HG03097 (cell line): ENCODE results near the gene EDC4.
"Not testable (repeated sequence)": the region's sequence is repeated elsewhere in the genome, so short reads cannot be mapped to it uniquely, and the experiment has no call there.

Experiments used
- ATAC-seq: cut with Tn5 transposase; IDR thresholded peaks from one replicate; pipeline ENCODE4 v1.9.1; 2021; ENCODE audit not compliant: unreplicated experiment, low FRiP score

Gene EDC4

DNA sequence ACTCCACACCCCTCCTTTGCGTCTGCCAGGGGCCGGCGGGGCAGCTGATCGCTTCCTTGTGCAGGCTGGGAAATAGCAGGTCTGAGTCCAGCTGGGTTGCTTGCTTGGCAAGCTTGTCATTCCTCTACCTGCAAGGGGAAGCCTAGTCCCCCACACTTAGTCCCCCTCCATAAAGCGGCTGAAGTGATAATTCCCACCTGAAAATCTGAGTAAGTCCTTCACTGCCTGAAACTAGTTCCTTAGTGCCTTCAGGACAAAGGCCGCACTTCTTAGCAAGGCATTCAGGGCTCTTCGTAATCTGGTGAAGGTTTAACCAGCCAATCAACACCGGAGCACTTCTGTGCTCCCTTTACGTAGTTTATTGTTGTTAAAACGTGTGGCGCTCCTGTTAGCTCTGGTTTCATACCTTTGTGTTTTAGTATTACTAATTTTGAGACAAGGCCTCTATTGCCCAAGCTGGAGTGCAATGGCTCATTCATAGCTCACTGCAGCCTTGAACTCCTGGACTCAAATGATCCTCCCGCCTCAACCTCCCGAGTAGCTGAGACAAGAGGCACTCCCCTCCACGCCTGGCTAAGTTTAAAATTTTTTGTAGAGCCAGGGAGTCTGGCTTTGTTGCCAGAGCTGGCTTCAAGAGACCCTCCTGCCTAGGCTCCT lies 21.0 kb downstream of the EDC4 start:
- ATAC-seq: no peak

DNA sequence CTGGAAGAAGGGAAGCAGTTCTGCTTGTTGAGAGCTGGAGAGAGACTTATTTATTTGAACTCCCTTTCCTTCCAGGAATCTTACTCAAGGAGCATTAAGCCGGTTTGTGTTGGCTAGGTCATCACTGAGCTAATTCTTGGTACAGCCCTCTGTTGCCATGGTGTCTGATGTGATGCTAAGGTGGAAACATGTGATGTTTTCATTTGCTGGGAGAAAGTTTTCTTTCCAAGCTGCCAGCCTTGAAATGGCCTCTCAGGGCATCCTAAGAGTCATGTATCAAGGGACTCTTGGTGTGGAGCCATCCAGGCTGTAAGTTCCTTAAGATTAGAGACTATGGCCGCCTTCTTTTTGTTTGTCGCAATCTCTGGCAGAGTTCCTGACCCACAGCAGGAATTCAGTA lies 24.4 kb downstream of the EDC4 start:
- no peak for ATAC-seq

DNA sequence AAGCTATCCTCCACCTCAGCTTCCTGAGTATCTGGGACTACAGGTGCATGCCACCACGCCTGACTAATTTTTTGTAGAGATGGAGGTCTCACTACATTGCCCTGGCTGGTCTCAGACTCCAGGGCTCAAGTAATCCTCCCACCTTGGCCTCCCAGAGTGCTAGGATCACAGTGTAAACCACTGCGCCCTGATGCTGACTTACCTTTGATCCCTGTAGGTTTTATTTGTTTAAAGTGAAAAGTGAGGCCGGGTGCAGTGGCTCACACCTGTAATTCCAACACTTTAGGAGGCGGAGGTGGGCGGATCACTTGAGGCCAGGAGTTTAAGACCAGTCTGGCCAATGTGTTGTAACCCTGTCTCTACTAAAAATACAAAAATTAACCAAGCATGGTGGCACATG lies 28.9 kb downstream of the EDC4 start:
- ATAC-seq: no peak

DNA sequence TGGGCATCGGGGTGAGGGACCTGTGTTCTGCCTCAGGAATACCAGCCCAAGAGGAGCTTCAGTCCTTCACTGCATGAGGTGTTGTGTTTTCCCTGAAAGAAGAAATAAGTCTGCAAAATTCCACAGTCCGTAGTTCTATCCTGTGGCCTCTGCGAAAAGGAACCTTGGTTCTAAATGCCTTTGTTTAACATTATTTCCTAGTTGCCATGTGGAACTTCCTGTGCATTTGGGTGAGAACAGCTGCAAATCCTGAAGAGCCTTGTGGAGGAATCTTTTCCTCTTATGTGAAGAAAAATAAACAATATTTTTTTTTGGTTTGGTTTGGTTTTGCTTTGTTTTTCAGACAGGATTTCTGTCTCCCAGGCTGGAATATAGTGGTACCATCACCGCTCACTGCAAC lies 30.0 kb downstream of the EDC4 start:
- no peak for ATAC-seq

DNA sequence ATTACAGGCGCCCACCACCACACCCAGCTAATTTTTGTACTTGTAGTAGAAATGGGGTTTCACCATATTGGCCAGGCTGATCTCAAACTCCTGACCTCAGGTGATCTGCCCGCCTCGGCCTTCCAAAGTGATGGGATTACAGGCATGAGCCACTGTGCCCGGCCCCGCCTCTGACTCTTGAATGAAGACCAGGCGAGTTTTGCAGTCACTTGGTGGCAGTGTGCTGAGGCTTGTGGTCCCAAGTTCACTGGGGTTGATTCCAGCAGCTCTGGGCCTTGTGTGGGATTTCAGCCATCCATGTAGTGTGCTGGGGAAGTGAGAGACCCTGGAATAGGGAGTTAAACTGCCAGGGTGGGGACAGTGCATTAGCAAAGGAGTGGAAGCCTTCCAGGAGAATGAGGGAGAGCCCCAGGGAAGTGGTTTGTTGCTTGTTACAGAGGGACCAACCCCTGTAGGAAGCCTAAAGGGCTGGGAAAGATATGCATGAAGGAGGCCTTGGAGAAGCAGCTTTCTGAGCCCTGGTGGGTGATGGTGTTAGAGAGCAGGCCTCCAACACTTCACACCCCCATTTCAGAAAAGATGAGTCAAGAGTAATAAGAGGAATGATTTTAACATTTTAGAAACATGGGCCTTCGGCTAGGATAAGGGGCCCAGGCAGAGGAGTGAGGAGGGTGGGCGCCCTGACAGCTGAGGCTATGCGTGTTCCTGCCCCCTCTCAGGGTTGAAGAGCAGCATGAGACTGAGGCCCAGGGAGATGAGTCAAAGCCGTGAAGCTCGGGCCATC lies 34.7 kb downstream of the EDC4 start:
- ATAC-seq: no peak

DNA sequence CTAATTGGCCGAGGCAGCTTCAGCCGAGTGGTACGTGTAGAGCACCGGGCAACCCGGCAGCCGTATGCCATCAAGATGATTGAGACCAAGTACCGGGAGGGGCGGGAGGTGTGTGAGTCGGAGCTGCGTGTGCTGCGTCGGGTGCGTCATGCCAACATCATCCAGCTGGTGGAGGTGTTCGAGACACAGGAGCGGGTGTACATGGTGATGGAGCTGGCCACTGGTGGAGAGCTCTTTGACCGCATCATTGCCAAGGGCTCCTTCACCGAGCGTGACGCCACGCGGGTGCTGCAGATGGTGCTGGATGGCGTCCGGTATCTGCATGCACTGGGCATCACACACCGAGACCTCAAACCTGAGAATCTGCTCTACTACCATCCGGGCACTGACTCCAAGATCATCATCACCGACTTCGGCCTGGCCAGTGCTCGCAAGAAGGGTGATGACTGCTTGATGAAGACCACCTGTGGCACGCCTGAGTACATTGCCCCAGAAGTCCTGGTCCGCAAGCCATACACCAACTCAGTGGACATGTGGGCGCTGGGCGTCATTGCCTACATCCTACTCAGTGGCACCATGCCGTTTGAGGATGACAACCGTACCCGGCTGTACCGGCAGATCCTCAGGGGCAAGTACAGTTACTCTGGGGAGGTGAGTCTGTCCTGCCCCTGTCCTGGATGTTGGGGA lies 36.3 kb downstream of the EDC4 start:
- no peak for ATAC-seq

DNA sequence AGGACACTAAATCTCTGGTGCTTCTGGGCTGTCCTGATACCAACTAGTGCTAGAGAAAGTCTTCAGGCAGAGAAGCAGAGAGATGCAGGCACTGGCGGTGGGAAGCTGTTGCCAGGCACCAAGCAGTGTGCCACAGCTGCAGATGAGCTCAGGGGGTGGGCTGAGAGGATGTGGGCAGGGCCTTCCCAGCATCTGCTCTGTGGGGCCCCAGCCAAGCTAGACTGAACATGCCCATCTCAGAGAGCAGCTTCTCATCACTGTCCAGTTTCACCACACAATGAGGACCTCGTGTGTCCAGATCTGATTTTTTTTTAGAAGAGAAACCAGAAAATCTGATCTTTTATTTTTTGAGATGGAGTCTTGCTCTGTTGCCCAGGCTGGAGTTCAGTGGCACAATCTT lies 37.3 kb downstream of the EDC4 start:
- ATAC-seq: no peak

DNA sequence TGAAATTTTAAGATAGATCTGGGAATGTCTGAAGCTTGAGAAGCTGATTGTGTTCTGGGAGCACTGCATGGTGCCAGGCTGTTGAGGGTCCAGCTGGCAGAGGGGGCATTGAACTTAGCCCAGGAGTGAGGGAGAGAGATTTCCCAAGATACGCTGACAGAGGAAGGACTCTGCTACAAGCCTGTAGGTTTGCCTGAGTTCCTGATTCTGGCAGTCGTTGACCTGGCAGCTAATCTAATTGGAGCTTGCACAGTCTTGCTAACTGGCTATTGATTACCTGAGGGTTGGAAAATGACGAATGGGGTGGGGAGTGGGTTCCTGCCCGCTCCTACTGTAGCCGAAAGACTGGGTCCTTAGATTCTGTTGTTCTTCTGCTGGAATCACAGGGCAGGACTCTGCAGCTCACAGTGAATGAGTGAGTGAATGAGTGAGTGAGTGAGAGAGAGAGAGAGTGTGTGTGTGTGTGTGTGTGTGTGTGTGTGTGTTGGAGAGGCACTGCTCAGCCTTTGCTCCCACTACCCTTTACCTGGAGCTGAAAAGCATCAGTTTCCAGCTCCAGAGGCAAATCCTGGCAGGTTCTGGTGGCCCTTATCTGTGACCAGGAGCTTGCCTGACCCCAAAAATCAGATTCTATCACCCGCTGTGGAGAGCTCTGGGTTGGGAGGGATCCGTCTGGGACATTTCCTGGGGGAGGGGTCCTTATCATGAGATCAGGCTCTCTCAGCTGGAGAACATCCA lies 42.1 kb downstream of the EDC4 start:
- no peak for ATAC-seq

DNA sequence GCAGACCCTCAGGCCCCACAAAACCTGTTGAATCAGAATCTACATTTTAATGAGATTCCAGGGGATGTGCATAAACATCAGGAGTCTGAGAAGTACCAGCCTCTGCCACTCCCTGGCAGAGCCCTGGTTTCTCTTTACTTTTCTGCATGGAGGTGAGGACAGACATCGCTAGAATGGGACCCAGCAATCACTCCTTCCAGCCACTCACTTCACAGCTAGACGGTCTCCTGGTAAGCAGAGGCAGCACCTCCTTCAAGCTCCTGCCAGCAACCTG lies 42.6 kb downstream of the EDC4 start:
- not testable (repeated sequence) for ATAC-seq

DNA sequence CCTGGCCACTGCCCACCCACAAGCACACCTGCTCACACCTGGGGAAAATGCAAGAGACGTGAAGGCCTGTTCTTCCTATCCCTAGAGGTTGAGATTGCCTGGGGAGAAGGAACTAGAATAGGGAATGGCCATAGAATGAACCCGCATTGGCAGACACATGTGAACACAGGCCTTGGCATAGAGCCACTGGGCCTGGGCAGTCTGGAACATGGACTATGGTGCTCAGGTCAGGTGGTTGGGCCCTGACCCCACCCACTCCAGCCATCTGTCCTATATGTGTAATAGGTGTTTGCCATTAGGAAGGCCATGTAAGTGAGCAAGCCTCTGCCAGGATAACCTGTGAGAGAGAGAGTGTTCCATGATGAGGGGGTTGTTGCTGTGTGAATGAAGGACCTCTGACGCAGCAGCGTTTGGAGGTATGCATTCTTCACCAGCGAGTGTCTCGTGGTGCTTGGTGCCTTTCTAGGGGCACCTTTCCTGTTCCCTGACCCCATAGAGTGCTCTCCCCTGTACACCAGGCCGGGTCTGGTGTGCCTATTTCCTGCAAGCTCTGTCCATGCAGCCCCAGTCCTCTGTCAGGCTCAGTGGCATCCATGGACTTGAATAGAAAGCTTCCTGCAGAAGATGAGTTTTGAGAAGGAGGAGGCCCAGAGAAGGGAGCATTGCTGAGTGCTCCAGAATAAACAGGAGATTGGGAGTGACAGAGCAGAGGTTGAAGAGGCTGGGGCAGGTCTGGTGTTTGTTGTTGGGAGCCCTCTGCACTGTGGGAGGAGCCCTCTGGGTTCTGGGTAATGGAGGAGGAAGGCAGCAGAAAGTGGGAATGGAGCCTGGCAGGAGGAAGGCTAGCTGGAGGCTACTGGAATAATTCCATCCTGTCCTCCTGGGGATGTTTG lies 43.2 kb downstream of the EDC4 start:
- no peak for ATAC-seq

DNA sequence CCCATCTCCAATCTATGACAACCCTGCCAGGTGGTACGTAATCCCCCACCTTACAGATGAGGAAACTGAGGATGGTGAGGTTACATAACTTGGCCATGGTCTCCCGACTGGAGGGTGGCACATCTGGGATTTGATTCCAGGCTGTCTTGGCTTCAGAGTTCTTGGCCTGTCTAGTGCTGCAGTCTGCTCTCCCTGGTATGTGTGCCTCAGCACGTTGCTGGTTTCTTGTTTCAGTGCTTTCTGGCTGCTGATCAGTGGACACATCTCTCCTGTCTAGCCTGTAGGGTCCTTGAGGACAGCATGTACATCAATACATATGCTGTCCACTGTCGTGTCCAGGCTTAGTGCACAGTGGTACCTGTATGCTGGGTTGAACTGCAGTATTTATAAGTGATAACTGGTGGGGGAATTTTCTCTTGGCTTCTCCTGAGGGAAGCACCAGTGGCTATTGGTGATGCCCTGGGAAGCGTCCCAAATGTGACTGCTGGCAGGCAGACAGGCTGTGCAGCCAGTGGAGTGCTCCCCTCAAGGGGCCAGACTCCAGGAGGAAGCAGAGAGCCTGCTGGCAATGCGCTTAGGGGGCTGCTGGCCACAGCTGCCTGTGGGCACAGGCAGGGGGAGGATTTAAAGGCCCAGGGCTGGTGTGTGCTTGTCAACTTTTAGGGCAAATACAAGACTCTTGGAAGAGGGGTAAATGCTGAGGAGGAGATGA lies 44.4 kb downstream of the EDC4 start:
- ATAC-seq: no peak

DNA sequence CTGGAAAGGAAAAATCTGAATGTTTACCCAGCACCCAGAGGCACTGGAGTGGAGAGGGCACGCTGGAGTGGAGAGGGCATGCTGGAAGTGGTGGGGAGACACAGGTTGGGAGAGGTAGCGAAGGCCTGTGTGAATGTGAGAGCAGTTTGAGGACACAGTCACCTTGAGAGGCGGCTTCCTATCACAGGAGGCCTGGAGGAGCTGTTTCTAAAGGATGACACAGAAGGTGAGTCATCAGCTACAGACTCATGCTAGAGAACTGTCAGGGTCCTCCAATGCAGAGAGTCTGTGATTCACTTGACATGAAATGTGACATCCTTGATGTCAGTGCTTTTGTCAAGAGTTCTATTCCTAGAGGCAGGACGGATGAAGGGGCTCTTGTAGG lies 45.0 kb downstream of the EDC4 start:
- ATAC-seq: no peak

DNA sequence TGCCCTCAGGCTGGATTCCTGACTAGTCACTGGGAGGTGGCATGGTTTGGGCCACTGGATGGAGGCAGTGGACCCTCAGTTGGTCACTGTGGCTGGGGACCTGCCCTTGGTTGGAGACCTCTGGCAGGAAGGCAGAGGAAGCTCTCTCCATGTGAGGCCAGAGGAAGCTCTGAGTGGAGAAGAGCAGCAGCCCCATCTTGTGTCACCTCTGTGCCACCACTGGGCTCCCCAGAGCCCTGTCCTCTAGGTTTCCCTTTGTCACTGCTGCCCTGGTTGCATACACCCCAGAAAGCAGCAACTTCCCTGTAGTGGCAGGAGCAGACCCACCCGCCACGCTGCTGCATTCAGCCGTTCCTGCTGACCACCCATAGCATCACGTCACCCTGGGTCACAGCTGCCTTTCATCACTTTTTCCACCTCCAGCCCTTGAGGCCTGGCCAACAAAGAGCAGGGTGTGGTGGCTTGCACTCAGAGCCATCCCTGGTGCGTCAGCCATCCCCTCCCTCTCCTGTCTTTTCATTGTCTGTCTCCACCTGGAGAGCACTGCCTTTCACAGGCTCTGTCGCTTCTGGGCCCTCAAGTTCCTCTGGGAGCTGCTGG lies 46.9 kb downstream of the EDC4 start:
- no peak for ATAC-seq

DNA sequence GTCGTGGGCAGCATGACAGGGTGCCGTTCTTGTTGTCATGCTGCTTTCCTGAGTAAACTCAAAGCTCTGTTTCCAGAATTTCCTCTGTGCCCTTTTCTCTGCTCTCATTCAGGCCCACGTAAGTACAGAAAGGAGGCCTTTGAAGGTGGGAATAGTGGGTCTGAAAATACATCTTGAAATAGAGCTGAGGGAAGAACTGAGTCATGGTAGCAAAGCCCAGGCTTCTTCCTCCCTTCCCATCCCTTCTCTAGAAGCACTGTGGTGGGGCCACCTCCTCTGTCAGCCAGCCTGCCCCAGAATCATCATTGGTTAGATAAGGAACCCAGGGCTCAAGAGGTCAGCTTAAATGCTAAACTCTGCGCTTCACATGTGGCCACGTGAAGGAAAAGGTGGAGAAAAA lies 49.4 kb downstream of the EDC4 start:
- ATAC-seq: no peak

DNA sequence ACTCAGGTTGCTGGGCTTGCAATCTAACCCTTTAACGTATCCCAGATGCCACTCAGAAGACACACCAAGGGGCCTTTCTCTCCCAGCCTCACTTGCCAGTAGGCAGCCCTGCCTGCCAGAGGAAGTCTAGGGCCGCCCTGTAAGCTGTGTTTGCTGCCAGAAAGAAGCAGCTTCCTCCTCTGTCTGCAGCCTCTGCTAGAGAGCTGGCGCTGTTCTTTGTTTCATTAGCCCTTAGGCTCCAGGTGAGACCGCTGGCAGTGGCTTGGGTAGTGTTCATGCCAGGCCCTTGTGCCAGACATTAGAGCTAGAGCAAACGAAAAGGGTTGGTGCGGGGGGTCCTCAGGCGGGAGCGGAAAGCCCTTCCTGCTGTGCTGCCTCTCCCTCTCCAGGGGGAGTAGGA lies 49.9 kb downstream of the EDC4 start:
- ATAC-seq: no peak

DNA sequence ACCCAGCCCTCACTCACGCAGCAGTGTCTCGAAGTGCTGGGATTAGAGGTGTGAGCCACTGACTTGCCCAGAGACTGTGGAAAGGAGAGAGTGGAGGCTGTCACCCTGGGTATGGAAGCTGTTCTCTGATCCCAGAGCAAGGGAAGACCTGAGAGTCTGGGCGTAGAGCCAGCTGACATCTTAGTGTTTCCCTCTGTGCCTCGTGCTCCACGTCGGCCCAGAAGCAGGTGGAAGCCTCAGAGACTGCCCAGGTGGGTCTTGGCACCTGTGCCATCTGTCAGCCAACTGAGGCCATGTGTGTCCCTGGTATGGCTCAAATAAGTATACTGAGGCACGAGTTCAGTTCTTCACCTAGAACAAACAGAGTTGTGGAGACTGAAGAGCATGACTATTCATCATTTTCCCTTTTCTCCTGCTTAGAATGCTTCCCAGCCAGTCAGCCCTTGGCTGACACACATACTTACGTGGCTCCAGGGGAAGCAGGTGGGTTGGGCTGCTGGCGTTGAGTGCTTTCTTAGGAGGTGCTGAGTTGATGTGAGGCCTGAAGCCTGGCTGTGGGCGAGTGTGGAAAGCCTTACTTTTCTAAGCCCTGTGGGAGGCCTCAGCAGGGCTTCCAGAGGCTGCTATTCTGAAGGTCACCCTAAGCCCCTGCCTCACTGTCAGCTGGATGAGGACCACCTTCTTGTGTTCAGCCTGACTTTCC lies 50.7 kb downstream of the EDC4 start:
- no peak for ATAC-seq

DNA sequence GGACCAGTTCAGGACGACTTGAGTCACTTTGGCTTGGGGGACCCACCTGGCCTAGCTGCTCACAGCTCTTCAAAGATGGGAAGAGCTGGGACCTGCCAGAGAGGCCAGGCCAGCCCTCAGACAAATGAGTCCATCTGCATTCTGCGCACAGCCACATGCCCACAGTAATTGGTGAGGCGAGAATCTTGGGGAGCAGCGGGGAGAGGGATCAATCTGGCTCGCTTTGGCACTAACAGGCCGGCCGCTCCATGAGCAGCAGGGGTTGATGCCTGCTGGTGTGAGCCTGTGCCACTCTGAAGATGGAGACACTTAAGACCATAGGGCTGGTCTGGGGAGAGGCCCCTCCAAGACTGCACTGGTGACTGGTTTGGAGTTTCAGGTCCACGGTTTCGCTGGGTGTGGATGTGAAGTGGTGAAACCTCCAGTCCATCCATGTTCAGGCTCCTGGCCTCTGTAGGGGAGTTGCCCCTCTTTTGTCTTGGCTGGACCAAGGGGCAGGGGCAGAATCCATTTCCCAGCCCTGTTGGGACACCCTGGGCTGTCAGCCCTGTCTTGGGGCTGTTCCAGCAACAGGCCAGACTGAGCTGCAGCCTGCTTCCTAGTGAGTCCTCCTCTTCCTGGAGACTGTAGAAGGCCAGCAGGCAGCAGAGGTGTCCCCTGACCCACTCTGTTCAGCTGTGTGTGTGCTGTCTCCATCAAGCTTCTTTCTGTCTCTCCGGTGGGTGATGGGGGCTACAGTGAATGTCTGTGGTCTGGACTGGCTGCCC lies 51.5 kb downstream of the EDC4 start:
- ATAC-seq: no peak

DNA sequence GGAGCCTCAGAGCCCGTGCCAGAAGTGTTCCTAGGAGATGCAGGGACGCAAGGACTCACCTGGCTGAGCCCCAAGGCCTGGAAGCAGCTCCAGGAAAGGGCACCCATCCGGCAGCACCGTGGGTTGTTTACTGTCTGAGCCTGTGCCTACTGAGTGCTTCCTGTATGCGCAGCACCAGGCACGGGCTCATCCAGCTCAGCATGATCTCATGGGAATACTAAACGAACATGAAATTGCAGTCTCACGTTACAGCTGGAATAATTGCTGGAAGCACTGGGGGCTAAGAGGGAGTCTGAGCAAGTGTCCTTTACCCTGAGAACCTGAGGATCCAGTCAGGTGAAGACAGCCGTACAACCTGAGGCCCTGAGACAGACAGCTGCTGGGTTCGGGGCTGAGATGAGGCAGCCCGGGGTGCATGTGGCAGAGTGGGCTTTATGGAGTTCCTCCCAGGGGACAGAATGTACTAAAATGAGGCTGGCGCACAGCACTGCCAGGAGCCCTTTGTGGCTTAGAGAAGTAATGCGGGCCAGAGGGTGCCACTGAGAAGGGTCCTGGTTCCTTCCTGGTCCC lies 53.4 kb downstream of the EDC4 start:
- ATAC-seq: no peak
